Mononuclear cell (primary cell): Measurements from ENCODE around the gene UCK2. TPM values are rescaled to one million over a fixed set of nuclear protein-coding genes. Genes with fewer than 3 reads are reported as not detected.

Experiments used
- H3K27me3 ChIP-seq: 2 replicates; pipeline ENCODE4 v1.6.0; 2011; ENCODE audit warnings: low read length, control low read depth; ENCODE audit not compliant: insufficient read depth
- H3K4me1 ChIP-seq: 2 replicates; pipeline ENCODE4 v1.5.1; 2011; ENCODE audit warnings: mild to moderate bottlenecking, low read length, control low read depth; ENCODE audit not compliant: insufficient read depth
- H3K4me3 ChIP-seq: 2 replicates; pipeline ENCODE4 v1.5.1; 2011; ENCODE audit warnings: mild to moderate bottlenecking, low read length, moderate library complexity
- H3K9me3 ChIP-seq: 2 replicates; pipeline ENCODE4 v1.5.1; 2011; ENCODE audit warnings: low read depth, mild to moderate bottlenecking, control low read depth, low read length
- total RNA-seq: library from RNA; depleted of rRNA; stranded (reverse); fragments of >200 nt; gene quantifications from one replicate; pipeline ENCODE4 v1.2.3, GENCODE V29; 2012

Gene UCK2
- total RNA-seq, 1 donor, result 5.2 TPM

DNA sequence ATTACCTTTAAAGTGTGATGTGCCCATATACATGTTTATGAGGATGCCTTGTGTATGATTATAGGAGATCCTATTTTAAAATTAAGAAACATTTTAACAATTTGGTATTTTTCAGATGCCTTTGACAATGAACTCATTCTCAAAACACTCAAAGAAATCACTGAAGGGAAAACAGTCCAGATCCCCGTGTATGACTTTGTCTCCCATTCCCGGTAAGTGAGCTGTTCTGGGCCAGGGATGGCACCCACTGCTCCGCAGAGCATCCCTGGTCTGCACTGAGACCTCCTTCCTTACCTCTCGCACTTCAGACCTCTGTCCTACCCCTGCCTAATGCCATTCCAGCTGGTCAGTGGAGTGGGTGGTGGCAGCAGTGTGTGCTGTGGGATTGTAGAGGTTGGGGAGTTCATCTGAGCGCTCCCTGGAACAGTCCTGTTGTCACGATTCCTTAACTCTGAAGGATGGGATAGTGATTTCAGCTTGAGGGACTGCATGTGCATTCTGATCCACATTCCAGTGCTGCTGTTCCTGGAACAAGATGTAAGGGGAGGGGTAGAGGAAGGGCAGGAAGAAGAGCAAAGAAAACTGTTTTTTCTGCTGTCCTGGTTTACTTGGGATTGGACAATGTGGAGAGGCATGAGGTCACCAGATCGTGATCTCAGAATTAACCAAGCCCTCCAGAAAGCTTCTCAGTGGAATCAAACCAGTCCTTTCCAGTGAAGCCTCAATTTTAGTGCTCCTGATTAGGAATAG is 63.9 kb downstream of the UCK2 start:
- Histone ChIP-seq H3K9me3 (no peaks in the 10 kb centered on the region), H3K4me1 (no peaks in the 10 kb centered on the region), H3K27me3 (no peaks in the 10 kb centered on the region), H3K4me3 (no peak overlapping the region)

DNA sequence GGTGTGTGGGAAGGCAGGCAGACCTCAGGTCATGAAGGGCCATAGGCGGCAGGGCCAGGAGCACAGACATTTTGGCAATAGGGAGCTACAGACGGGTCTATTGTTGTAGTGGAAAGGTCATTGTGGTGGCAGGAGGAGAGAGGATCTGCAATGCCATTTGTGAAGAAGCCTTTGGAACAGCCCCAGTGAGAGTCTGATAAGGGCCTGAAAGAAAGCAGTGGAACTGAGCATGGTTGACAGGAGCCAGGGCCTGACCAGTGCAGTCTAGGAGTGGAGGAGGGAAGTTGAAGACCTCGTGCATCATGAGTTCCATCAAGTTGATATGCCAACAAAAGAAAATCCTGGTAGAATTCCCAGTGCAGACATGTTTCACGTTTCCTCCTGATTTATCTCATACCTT is 65.5 kb downstream of the UCK2 start:
- no peaks in the 10 kb centered on the region for H3K4me1 ChIP-seq

GRCh38 chr1:165893507-165893906 is 66.1 kb downstream of the UCK2 start:
- Histone ChIP-seq H3K4me1 (no peaks in the 10 kb centered on the region), H3K27me3 (no peaks in the 10 kb centered on the region), H3K9me3 (no peaks in the 10 kb centered on the region), H3K4me3 (no peak overlapping the region)

More for the DNA sequence above, 65.5 kb downstream of the UCK2 start:
- Histone ChIP-seq H3K27me3 (no peaks in the 10 kb centered on the region), H3K9me3 (no peaks in the 10 kb centered on the region), H3K4me3 (no peak overlapping the region)

GRCh38 chr1:165894591-165894990 is 67.2 kb downstream of the UCK2 start:
- H3K9me3 ChIP-seq, result no peaks in the 10 kb centered on the region
- H3K4me3 ChIP-seq, result no peak overlapping the region
- H3K4me1 ChIP-seq, result no peaks in the 10 kb centered on the region
- no peaks in the 10 kb centered on the region for H3K27me3 ChIP-seq

GRCh38 chr1:165895451-165895871 is 68.0 kb downstream of the UCK2 start:
- H3K9me3 ChIP-seq, result no peaks in the 10 kb centered on the region
- H3K4me3 ChIP-seq, result no peak overlapping the region
- H3K27me3 ChIP-seq, result no peaks in the 10 kb centered on the region
- no peaks in the 10 kb centered on the region for H3K4me1 ChIP-seq

DNA sequence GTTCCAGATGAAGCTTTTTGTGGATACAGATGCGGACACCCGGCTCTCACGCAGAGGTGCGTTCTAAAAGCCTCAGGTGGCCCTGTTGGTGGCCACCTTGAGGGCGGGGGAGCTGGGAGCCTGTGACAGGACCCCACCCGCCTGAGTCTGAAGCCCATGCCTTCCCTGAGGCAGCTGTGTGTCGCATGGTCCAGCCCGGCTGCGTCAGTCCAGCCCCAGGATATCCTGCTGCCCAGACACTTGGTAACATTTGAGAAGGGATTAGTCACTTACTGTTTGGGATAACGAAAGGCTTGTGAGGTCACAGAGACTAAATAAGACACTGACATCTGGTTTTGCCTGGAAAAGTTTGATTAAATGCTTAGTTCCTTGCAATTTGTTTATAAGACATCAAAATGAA is 68.9 kb downstream of the UCK2 start:
- Histone ChIP-seq H3K27me3 (no peaks in the 10 kb centered on the region), H3K4me3 (no peak overlapping the region), H3K4me1 (no peaks in the 10 kb centered on the region), H3K9me3 (no peaks in the 10 kb centered on the region)

GRCh38 chr1:165897326-165898303 is 70.2 kb downstream of the UCK2 start:
- Histone ChIP-seq H3K4me1 (no peaks in the 10 kb centered on the region), H3K4me3 (no peak overlapping the region), H3K9me3 (no peaks in the 10 kb centered on the region), H3K27me3 (no peaks in the 10 kb centered on the region)

- Histone ChIP-seq H3K9me3 (no peaks in the 10 kb centered on the region), H3K4me3 (no peak overlapping the region), H3K27me3 (no peaks in the 10 kb centered on the region), H3K4me1 (no peaks in the 10 kb centered on the region)
Measured at GRCh38 chr1:165898837-165899236, 71.4 kb downstream of the UCK2 start.

DNA sequence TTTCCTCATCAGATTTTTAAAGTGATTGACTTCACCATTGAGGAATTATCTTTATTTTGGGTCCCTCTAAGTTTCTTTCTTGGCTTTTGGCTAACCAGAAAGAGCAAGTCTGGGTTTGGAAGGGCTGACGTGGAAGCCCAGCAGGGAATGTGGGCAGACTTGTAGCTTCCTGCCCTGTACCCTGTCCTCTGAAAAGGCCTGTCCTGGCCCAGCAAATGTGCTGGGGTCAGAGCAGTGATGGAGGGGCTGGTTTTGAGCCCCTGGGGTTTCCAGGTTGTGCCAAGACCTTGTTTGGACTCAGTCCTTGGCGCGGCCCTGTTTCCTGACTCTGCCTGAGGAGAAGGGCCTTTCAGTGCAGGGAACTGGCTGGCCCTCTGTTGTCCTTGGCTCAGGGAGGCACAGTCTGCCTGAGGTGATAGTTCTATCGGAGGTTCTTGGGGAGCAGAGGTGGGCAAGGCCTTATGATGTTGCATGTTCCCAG is 72.1 kb downstream of the UCK2 start:
- Histone ChIP-seq H3K9me3 (no peaks in the 10 kb centered on the region), H3K4me1 (no peaks in the 10 kb centered on the region), H3K27me3 (no peaks in the 10 kb centered on the region), H3K4me3 (no peak overlapping the region)

DNA sequence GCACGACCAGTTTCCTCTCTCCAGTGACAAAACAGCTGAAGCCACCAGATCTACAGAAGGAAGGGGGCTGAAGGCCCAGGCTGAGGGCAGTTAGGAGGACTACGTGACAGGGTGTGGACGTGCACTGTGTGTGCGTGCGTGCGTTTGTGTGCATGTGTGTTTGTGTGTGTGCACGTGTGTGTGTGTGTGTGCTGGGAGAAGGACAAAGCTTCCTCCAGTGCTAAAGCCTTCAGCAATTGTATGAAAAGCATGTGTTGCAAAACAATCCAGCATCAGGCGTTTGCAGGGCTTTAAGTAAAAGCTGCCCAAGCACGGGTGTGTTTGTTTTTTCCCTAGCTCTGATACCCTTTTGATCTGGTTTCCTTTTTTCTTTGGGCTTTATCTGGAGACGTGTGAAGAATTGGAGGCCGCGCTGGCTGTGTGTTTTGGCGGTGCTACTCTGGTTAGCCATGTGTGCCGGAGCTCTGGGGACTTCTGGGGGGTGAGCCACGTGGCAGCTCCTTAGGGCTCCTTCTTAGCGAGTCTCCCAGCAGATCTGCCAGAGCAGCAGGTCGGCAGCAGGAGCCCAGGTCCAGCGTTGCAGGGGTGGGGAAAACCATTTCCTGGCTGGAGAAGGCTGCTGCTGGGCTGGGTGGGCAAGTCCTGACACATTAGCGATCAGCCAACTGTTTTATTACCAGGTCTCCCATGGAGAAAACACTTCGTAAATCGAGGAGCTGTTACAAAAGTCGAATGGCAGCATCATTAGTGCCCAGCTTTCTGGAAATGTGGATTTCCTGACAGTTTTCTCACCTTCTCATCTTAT is 73.4 kb downstream of the UCK2 start:
- H3K9me3 ChIP-seq, result no peaks in the 10 kb centered on the region
- no peaks in the 10 kb centered on the region for H3K4me1 ChIP-seq
- no peaks in the 10 kb centered on the region for H3K27me3 ChIP-seq
- no peak overlapping the region for H3K4me3 ChIP-seq

- Histone ChIP-seq H3K27me3 (no peaks in the 10 kb centered on the region), H3K9me3 (no peaks in the 10 kb centered on the region), H3K4me1 (no peaks in the 10 kb centered on the region), H3K4me3 (no peak overlapping the region)
Measured at GRCh38 chr1:165902565-165902964, 75.2 kb downstream of the UCK2 start.

- H3K9me3 ChIP-seq, result no peaks in the 10 kb centered on the region
- H3K4me1 ChIP-seq, result no peaks in the 10 kb centered on the region
- no peak overlapping the region for H3K4me3 ChIP-seq
Measured at GRCh38 chr1:165903672-165904071, 76.3 kb downstream of the UCK2 start.

DNA sequence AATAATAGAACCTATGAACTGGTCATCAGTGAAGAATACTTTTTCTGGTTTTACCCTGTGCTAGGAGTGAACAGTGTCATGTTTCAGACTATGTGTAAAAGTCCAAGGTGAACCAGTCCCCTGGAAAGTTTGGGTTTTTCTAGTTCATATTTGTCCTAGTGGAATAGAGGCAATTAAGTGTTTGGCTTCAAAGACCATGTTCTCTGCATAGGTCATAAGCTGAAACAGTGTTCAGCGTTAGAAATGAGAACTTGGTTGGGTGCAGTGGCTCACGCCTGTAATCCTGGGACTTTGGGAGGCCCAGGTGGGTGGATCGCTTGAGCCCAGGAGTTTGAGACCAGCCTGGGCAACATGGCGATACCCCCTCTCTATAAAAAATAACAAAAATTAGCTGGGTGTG is 77.5 kb downstream of the UCK2 start:
- no peak overlapping the region for H3K4me3 ChIP-seq
- no peaks in the 10 kb centered on the region for H3K4me1 ChIP-seq
- no peaks in the 10 kb centered on the region for H3K9me3 ChIP-seq
- H3K27me3 ChIP-seq, result no peaks in the 10 kb centered on the region

More at GRCh38 chr1:165903672-165904071, 76.3 kb downstream of the UCK2 start:
- H3K27me3 ChIP-seq, result no peaks in the 10 kb centered on the region

GRCh38 chr1:165905853-165906252 is 78.4 kb downstream of the UCK2 start:
- no peaks in the 10 kb centered on the region for H3K27me3 ChIP-seq
- H3K4me1 ChIP-seq, result no peaks in the 10 kb centered on the region
- no peak overlapping the region for H3K4me3 ChIP-seq
- no peaks in the 10 kb centered on the region for H3K9me3 ChIP-seq
